MV-4-11 (cell line): ENCODE data around the gene KCNJ6.
"Not testable (repeated sequence)": the region's sequence is repeated elsewhere in the genome, so short reads cannot be mapped to it uniquely, and the experiment has no call there.

Source experiments
- DNase-seq: peaks from one replicate; lab custom pipeline; 2025; lab: John Stamatoyannopoulos, UW

Gene KCNJ6

DNA sequence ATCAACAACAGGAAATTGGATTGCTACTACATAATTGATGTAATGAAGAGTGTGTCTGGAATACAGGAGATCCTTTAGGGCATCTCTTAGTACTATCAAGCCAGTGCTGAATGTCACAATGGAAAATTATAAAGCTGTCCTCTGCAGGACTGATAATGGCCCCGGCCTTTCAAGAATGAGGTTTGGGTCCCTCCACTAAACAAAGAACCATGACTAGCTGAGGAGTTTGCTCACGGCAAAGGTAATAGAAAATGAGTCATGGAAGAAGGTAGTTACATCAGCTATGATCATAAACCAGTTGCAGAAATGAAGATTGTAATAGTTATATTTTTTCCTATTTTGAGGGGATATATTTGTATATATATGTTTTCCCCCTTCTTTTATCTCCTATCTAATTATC lies 145.8 kb downstream of the KCNJ6 start:
- no peak for DNase-seq

DNA sequence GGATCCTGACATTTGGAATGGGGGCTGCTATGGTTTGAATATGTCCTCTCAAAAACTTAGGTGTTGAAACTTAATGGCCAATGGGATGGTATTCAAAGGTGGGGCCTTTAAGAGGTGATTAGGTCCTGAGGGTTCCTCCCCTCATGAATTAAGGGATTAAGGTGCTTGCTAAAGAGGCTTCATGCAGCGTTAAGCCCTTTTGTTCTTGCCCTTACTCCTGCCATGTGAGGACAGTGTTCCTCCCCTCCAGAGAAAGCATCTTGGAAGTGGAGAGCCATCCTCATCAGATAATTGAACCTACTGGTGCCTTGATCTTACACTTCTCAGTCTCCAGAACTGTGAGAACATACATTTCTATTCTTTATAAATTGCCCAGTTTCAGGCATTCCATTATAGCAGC lies 146.6 kb downstream of the KCNJ6 start:
- no peak for DNase-seq

DNA sequence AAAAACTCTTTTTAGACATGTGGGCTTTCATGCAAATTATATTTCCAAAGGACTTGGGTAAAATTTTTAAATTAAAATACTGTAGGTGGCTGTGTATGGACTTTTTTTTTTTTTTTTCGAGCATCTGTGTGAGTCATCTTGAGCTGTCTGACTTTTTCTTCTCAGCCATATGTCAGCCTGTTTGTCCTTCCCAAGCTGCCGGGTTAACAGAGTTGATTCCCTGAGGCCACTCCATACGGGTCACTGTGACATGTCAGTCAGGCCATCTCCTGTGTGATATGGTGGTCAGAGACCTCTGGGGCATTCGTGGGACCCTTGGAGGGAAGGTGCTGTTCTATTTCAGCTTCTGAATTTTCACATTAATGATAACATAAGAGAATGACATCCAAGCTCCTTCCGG lies 148.3 kb downstream of the KCNJ6 start:
- no peak for DNase-seq

DNA sequence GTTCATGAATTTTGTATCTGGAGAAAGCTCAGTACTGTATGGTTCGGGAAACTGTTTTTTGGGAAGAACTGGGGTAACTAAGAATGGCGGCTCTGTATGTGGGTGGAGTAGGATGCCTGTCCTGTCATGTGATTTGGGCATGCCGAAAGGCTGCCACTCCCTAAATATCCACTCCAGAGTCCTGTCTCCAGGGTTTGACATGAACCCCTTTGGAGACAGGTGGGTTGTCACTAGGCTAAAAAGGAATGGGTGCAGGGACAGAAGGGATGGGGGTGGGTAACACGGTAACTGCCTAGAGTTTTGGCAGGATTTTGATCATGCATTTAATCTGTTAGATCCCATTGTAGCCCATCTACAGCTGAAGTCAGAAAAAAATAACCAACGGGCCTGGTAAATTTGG lies 150.1 kb downstream of the KCNJ6 start:
- no peak for DNase-seq

DNA sequence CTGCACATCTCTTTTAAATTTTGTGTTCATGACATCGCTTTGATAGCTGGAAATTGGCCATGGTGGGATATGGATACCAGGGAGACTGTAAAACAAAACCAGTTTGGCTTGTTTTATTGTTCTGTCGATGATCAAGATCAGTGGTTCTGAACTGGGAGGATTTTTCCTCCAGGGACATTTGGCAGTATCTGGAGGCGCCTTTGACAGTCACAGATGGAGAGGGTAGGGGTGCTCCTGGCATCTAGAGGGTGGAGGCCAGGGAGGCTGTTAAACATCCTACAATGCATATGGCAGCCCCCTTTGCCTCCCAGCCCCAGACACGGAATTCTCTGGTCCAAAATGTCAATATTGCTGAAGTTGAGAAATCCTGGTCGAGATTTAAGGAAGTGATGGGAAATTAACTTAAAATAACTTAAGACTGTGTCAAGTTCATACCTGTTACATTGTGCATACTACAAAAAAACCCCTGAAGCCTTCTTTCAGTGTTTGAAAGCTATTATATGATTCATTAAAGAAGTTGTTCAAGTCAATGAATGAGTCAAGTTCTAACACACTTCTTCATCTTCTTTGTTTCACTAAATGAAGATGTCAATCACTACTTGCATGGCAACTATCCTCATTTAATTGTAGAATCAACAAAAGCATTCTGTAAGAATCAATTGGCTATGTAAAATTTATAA lies 150.9 kb downstream of the KCNJ6 start:
- no peak for DNase-seq

DNA sequence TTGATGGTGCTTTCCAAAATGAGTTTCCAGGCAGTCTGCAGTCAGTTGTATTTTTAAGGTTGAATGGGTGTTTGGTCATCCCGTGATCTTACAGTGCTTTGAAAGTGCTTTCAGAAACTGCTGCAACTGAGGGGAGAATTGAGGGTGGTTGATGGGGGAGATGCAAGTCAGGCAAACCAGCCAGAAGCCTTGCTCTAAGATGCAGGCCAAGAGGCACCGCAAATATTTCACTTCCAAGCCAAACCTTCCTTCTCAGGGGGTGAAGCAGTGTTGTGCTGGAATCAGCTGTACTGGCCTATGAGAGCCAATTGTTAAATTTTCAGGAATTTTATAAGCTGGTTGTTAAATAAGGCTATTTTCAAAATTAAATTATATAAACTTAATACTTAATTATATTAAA lies 151.6 kb downstream of the KCNJ6 start:
- DNase-seq = no peak

DNA sequence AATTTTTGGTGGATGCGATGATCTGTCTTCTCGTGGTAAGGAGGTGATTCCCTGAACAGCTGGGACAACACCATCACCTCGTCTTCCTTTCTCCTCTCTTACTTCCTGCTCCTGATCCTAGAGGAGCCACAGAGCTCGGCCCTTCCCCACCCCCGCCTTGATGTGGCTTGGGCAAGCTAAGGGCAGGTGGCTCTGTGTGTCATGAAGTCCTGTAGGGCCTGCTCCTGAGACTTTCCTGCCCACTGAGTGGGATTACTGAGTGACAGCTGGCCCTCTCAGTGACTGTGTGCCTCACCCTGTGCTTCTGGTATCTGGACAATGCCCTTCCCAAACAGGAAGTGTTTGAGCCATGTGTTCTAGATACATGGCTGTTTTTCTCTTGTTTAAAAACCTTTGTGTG lies 153.0 kb downstream of the KCNJ6 start:
- DNase-seq = no peak

DNA sequence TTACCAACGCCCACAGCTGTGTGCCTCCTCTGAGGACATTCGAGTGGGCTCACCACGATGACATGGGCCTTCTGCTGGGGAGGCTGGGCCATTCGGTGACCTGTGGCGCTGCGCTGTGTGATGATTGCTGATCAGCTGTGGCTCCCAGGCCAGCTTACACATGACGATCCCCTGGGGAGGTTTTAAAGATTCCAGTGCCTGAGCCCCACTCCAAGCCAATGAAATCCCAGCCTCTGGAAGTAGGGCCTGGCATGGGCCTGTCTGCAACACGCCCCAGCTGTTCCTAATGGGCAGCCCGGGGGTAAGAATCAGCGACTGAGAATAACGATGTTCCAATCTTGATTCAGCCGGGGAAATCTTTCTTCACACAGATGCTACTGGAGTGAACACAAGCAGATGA lies 153.7 kb downstream of the KCNJ6 start:
- no peak for DNase-seq

DNA sequence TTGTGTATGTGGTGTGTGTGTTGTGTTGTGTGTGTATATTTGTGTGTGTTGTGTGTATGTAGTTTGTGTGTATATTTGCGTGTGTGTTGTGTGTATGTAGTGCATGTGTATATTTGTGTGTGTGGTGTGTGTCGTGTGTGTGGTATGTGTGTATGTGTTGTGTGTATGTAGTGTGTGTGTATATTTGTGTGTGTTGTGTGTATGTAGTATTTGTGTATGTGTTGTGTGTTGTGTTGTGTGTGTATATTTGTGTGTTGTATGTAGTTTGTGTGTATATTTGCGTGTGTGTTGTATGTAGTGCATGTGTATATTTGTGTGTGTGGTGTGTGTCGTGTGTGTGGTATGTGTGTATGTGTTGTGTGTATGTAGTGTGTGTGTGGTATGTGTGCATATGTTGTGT lies 154.9 kb downstream of the KCNJ6 start:
- not testable (repeated sequence) for DNase-seq

DNA sequence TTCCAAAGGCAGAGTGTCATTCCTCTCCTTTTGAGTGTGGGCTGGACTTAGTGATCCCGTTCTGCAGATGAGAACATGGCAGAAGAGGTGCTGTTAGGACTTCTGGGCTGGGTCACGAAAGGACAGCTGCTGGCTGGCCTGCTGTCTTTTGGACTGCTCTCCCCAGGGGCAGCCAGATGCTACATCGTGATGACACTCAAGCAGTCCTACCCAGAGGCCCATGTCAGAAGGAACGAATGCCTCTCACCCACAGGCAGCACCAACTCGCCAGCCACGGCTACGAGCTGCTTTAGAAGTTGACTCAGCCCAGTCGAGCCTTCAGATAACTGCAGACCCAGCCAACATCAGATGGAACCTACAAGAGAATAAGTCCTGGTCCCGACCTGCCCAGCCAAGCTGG lies 156.5 kb downstream of the KCNJ6 start:
- DNase-seq = no peak

DNA sequence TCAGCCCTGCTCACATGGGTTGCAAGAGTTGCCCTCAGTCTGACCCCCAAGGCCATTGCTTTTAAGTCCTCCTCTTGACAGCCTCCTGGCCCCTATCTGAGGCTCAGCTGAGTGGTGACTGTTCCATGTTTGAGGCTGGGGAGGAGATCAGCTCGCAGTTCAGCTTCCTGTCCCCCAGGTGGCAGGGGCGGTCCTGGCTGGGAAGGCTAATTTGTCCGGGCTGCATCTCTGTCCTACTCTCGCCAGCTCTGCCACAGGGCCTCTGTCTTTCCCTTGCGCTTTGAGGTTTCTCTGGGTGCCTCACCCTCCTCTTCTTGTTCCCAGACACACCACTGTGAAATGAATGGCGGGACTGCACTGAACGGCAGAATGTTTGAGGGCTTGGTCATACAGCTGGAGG lies 157.3 kb downstream of the KCNJ6 start:
- DNase-seq = peak; percentile 2

DNA sequence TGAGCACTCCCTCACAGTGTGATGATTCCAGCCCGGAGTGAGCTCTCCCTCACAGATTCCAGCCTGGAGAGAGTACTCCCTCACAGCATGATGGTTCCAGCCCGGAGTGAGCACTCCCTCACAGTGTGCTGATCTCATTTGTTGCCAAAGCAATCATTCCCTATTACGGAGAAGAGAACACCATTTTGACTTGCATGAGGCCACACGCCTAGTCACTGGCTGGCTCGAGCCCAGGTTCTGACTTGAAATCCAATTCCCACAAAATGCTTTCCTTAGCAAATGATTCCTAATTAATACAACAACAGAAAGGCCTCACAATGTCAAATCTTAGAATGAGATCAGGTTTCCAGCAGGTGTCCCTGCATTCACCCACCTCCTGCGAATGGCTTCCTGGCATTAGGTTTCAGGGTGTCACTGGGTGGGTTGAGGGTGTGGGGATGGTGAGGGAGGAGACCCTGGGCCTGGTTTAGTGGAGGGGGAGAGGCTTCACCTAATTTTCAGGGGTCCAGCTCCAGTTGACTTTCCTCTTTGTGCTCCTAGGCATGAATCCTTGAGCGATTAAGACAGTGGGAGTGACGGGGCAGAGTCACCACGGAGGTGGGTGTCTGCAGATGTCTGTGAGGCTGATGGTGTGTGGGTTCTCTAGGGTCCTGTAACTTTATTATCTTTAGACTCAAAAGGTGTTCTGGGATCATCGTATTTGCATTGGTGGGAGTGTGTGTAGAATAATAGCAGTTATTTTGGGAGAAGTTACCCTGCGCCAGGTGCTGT lies 158.5 kb downstream of the KCNJ6 start:
- no peak for DNase-seq

DNA sequence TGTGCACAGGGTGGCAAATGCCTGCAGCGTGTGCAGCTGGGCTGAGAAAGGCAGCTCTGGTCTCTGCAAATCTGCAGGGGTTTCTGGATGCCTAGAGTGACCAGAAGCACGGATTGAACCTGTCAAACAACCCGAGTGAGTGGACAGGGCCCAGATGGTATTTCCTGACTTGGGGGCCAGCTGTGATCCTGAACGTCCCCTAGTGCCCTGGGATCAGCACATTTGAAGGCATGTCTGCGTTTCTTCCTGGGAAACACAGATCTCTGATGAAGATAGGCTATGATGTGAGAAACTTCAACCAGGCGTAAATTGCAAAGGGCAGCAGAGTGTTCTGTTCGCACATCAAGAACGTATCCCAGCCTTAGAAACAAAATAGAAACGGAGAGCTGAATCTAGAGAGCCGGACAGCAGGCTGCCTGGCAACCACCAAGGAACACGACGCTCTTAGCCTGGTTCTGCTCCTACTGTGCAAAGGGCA lies 163.1 kb downstream of the KCNJ6 start:
- DNase-seq = no peak

DNA sequence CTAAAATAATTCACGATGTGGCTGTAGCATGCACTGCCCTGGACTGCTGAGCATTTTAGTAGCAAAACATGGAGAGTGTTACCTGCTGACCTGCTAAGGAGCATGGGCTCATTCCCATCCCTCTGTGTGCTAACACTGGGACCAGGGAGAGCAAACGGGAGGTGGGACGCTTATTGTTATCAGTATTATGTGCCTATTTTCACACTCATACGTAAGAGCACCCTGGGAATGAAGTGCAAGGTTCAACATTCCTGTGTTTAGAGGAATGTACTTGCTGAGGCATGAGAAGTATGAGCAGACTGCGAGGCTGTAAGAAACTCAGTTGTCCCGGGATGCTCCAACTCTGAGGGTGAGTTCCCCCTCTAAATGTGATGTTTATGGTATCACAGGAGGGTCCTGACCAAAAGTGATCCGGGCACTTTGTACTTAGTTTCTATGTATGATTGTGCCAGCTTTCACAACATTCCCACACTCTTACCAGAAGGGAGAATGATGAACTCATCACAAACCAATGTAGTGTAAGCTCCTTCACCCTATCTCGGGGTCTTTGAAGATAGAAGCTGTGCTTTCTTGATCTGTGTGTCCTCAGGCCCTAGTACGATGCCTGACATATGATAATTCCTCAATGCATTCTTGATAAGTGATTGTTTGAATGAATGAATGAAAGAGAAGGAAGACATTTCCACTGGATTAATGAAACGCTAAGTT lies 164.8 kb downstream of the KCNJ6 start:
- no peak for DNase-seq

DNA sequence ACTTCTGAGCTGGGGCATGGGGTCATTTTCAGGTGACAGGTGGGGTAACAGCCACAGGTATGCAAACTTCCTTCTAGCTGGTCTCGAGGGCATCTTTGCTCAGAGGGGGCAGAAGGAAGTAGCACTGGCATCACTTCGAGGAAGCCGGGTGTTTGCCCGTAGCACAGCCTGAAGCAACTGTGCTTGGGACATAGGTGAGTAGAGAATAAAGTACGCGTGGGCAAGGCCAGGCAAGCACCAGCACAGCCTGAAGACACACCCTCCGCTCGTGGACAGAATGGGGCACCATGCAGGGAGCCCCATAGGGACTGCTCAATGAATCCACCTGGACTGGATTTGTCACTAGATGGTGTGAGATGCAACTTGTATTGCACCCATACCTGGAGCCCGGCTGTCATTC lies 167.1 kb downstream of the KCNJ6 start:
- no peak for DNase-seq

DNA sequence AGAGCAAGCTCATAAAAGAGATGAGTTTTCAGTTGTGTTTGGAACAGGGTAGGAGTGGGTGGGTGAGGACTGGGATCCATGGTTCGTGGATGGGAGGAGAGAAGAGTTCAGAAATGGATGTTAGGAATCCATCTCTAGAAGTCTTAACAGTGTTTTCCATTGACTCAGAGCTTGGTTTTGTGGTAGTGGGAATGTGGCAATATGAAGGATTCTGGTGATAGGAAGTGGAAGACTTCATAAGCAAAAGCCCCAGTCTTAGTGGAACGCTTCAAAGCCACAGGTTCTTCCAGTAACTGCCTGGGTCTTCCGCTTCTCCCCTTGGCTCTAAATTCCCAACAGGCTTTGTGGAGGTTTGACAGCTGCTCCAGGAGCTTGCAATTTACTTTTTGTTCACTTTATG lies 167.9 kb downstream of the KCNJ6 start:
- DNase-seq = no peak

DNA sequence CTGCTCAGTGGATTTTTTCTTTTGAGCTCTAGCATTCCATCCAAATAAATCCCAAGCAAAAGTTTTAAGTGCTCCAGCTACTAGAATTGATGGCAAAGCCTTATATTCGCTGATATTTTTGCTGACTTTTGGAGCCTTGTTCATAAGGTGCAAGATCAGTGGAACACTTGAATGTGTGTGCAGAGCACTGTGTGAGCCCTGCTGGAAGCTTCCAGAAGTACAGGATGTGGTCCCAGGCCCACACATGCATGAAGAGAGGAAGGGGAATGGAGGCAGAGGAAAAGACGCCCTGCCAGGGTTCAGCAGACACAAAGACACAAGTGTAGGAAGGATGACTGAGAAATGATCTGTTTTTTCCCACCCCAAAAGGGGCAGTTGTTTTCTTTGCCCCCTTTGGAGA lies 169.4 kb downstream of the KCNJ6 start:
- DNase-seq = no peak

DNA sequence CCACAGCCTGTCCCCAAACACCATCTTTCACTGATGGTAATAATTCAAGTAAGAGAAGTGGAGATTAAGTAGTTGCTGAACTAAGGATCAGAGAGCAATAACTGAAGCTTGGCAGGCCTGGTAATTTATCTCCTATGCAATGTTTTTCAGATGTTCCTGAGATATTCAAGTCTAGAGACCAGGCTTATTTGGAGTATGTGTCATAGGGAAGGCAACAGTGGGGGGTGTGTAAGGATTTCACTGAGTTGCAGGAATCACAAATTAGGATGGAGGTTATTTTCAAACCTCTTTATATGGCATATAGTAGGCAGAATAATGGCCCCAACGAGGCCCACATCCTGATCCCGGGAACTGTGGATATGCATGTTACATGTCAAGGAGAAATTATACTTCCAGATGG lies 171.7 kb downstream of the KCNJ6 start:
- DNase-seq = no peak

DNA sequence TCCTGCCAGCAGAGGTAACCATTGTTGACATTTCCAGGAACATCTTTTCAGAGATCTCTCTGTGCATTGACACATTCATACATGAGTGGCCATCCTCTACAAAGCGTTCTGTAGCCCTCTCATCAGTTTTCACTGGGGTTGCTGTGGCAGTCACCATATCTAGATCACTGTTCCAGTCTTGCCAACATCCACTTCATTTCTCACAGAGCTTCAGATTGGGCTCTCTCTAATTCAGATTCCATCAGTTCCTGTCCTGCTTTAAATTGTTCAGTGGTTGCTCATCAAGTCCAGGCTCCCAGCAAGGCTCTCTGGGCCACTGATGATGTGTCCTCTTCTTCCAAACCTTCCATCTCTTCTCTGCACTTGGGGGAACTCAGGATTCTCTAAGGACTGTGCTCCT lies 173.7 kb downstream of the KCNJ6 start:
- DNase-seq = no peak

DNA sequence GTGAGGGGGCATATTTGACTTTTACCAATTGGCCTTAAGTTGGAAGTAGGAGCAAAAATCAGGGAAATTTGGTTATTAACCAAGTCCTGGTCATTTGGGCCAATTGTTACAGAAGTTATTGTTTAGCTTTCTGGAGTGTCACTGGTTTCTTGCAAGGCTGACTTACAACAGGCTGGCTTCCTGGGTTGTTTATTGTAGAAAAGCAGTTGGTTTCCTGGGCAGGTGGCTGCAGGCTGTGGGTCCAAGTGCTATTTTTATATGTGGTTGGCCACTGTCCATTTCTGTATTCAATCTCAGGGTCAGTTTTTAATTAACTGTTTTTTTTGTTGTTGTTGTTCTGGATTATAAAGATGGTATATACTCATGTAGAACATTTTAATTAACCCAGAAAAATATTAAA lies 174.1 kb downstream of the KCNJ6 start:
- no peak for DNase-seq

DNA sequence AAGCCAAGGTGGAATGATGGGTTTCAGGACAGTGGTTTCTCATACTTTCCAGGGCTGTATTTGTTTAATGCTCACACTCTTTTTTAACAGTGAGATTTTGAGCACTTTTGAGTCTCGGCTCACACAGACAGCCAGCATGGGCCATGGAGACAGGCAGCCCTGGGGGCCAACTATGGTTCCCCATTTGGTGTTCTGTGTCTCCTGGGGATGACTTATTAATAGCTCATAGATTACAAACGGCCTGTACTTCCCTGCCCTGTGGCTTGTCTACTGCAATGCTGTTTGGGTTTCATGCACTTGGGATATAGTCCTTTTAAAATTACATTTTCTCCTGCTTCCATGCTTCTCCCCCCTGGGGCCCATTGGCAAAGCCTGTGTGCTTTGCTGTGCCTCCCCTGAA lies 178.3 kb downstream of the KCNJ6 start:
- DNase-seq = no peak

DNA sequence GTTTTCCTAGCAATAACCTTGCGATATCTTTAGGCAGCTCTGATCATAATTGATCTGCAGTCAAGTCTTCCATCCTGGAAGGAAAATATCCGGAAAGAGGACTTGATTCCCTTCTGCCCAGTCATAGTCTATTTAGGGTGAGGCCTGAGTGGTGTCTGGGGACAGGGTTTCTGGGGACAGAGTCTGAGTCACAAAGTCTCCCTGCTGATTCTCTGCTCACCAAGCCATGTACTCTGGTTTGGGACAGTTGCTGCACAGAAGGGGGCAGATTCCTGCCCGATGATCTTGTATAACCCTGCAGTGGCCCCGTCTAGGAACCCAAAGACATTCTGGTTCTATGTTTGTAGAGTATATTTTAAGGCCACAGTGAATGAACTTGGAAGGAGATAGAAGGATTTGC lies 178.8 kb downstream of the KCNJ6 start:
- DNase-seq = no peak

DNA sequence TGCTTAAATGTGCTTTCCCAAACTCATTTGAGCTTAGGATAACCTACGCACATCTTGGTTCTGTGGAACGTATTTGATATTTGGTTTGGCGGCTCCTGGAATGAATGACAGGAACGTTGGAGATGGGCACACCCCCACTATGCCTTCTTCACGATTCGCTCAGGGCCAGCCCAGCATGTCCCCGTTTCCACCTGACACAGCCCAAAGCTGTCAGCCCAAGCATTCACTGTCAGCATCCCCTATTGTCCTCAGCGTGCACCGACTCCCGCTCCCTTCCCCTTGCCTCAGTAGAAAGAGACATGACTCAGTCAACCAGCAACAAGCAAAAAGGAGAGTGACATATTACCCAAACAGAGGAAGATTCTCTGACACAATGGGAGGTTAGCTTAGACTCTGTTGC lies 181.4 kb downstream of the KCNJ6 start:
- no peak for DNase-seq
